ENCODE results near the gene RPS21.

DNA sequence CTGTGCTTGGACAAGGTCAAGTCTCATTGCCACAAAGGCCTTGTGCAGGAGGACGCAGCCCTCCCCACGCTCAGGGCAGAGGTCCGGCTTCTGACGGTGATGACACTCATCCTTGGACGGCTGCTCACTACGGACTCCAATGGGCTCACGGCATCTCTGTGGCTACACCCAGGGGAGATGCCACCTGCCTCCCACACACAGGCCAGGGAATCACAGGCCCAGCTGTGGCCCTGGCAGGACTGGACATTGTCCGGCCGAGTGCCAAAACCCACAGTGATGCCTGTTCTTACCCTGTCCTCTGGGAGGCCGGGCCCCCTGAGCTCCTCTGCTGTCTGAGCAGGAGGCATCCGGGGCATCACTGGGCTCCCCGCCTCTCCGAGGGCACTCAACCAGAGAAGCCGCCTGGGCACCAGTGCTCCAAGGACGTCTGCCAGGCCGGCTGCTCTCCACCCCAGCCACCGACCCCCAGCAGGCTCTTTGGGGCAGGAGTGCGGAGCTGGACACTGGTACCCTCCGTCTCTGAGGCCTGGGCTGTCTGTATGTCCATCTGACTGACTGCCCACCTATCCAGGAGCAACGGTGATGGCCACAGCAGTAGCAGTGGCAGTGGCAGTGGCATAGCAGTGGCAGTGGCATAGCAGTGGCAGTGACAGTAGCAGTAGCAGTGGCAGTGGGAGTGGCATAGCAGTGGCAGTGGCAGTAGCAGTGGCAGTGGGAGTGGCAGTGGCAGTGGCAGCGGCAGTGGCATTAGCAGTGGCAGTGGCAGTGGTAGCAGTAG, 38.6 kb downstream of the RPS21 start:
- TF ChIP-seq, protein P1, sequence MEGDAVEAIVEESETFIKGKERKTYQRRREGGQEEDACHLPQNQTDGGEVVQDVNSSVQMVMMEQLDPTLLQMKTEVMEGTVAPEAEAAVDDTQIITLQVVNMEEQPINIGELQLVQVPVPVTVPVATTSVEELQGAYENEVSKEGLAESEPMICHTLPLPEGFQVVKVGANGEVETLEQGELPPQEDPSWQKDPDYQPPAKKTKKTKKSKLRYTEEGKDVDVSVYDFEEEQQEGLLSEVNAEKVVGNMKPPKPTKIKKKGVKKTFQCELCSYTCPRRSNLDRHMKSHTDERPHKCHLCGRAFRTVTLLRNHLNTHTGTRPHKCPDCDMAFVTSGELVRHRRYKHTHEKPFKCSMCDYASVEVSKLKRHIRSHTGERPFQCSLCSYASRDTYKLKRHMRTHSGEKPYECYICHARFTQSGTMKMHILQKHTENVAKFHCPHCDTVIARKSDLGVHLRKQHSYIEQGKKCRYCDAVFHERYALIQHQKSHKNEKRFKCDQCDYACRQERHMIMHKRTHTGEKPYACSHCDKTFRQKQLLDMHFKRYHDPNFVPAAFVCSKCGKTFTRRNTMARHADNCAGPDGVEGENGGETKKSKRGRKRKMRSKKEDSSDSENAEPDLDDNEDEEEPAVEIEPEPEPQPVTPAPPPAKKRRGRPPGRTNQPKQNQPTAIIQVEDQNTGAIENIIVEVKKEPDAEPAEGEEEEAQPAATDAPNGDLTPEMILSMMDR (IDR thresholded peaks at IDR 0.05) = no peak
- no peak for TF ChIP-seq ZFX (IDR thresholded peaks at IDR 0.05; ENCODE audit: borderline replicate concordance)
